Measurements from ENCODE around the gene METAP1D. TPM values are rescaled to one million over a fixed set of nuclear protein-coding genes. Genes with fewer than 3 reads are reported as not detected.

Gene METAP1D
- total RNA-seq, 1 experiment from 2014 or later, result 4.7 TPM

DNA sequence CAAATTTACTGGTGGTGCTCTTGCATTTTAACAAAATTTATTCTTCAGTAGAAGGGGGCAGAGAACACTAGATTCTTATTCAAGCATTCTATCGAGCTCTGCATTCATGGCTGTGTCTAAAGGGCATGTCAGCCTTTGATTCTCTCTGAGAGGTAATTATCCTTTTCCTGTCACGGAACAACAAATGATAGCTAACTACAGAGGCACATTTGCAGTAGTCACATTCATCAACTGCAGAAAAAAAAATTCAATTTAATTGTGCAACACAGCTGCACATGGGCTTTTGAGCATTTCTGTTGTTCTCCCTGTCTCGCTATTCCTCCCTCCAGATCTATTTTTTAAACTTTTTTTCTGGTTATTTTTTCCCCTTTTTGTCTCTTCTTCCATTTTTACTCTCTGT is 72.5 kb downstream of the METAP1D start:
- ChIA-PET POLR2A (no interaction called here), CTCF (interaction anchor here (1.0 to 1.6 kb wide), 3 partner anchors 13 to 30 kb away, joined by 3 to 5 read pairs (median 4); partner anchors contain the start of genes DLX1 and DLX2)
- Mint-ChIP-seq H3K9me3 (peaks cover 3% of the 10 kb centered on the region; the same call in 1 of the 2 replicates), H3K4me1 (peaks cover 3% of the 10 kb centered on the region; the same call in 1 of the 2 replicates), H3K27me3 (ENCODE audit: low read depth) (peaks cover 12% of the 10 kb centered on the region), H3K36me3 (no peaks in the 10 kb centered on the region), H3K4me3 (no peak overlapping the region), H3K27ac (no peak overlapping the region)
- DNase-seq (ENCODE audit: low spot score), result no peak
- TF ChIP-seq ZNF396 (CRISPR knock-in tag; IDR thresholded peaks at IDR 0.05; ENCODE audit: borderline replicate concordance) (no peak), KAT7 (CRISPR knock-in tag; IDR thresholded peaks at IDR 0.05; ENCODE audit: borderline replicate concordance) (no peak), ZNF423 (CRISPR knock-in tag; IDR thresholded peaks at IDR 0.05) (no peak)
- TF ChIP-seq, protein P1, sequence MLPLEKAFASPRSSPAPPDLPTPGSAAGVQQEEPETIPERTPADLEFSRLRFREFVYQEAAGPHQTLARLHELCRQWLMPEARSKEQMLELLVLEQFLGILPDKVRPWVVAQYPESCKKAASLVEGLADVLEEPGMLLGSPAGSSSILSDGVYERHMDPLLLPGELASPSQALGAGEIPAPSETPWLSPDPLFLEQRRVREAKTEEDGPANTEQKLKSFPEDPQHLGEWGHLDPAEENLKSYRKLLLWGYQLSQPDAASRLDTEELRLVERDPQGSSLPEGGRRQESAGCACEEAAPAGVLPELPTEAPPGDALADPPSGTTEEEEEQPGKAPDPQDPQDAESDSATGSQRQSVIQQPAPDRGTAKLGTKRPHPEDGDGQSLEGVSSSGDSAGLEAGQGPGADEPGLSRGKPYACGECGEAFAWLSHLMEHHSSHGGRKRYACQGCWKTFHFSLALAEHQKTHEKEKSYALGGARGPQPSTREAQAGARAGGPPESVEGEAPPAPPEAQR (CRISPR knock-in tag; IDR thresholded peaks at IDR 0.05), result no peak
- ATAC-seq, result no peak

DNA sequence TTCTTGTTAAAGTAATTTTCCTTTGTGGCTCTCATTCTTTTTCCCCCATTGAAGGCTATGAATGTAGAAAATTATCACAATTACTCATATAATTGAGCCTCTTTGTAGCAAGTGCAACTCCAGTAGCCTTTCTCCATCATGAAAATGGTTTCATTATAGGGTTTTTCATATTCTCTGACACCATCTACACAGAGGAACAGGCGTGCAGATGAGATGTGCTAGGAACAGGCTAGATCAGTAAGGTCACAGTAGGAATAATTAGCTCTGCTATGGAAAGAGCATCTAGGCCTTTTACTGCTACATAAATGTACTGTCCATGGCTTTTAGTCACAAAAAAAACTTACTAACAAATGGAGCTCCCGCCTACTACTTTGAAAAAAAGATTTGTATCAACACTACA is 73.0 kb downstream of the METAP1D start:
- H3K27me3 Mint-ChIP-seq (ENCODE audit: low read depth), result peaks cover 16% of the 10 kb centered on the region

DNA sequence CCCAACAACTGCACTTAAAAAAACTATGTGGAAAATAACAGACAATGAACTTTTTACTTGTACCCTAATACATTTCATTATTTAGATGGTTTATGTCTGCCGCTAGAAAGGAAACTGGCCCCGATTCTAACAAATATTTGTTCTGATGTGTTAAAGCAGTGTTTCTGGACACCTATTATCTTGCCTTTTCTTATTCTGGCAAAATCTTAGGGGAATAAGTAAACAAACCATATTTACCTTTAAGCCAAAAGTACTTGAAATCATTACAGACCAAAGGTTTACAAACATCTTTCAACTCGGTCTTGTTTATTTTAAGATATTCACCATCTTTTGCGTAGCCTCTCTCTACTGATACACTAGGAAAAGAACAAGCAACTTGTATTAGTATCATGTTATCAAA is 73.8 kb downstream of the METAP1D start:
- Mint-ChIP-seq H3K4me3 (no peak overlapping the region), H3K36me3 (no peaks in the 10 kb centered on the region), H3K4me1 (peaks cover 3% of the 10 kb centered on the region; the same call in 1 of the 2 replicates), H3K9me3 (peaks cover 3% of the 10 kb centered on the region; the same call in 1 of the 2 replicates), H3K27ac (no peak overlapping the region), H3K27me3 (ENCODE audit: low read depth) (peaks cover 24% of the 10 kb centered on the region)
- DNase-seq (ENCODE audit: low spot score) (no peak), ATAC-seq (no peak)
- TF ChIP-seq ZMAT4 (CRISPR knock-in tag; IDR thresholded peaks at IDR 0.05), result no peak
- TF ChIP-seq, protein P2, sequence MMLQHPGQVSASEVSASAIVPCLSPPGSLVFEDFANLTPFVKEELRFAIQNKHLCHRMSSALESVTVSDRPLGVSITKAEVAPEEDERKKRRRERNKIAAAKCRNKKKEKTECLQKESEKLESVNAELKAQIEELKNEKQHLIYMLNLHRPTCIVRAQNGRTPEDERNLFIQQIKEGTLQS (CRISPR knock-in tag; conservative IDR thresholded peaks at IDR 0.05), result no peak
- TF ChIP-seq ATF2 (CRISPR knock-in tag; IDR thresholded peaks at IDR 0.05; ENCODE audit: borderline replicate concordance, low read depth), result no peak
- no peak for TF ChIP-seq ZNF219 (CRISPR knock-in tag; IDR thresholded peaks at IDR 0.05; ENCODE audit: borderline replicate concordance)
- ChIA-PET CTCF (interaction anchor here (1.5 to 1.6 kb wide), 2 partner anchors 12 to 29 kb away, joined by 4 to 5 read pairs; partner anchors contain the start of genes DLX1 and DLX2), POLR2A (no interaction called here)

More for the DNA sequence above, 73.0 kb downstream of the METAP1D start:
- Mint-ChIP-seq H3K36me3 (no peaks in the 10 kb centered on the region), H3K4me3 (no peak overlapping the region), H3K4me1 (peaks cover 3% of the 10 kb centered on the region; the same call in 1 of the 2 replicates), H3K27ac (no peak overlapping the region), H3K9me3 (peaks cover 3% of the 10 kb centered on the region; the same call in 1 of the 2 replicates)
- CTCF ChIA-PET, result interaction anchor here (1.0 to 1.6 kb wide), 3 partner anchors 13 to 30 kb away, joined by 3 to 5 read pairs (median 4); partner anchors contain the start of genes DLX1 and DLX2
- no peak for DNase-seq (ENCODE audit: low spot score)
- ATAC-seq, result no peak
- POLR2A ChIA-PET, result no interaction called here
- TF ChIP-seq HMGA2 (CRISPR knock-in tag; IDR thresholded peaks at IDR 0.05) (no peak), ZNF138 (CRISPR knock-in tag; conservative IDR thresholded peaks at IDR 0.05) (no peak)

- POLR2A ChIA-PET, result no interaction called here
- Mint-ChIP-seq H3K27me3 (ENCODE audit: low read depth) (peaks cover 31% of the 10 kb centered on the region), H3K4me1 (peaks cover 3% of the 10 kb centered on the region; the same call in 1 of the 2 replicates), H3K27ac (no peak overlapping the region), H3K36me3 (no peaks in the 10 kb centered on the region), H3K4me3 (no peak overlapping the region), H3K9me3 (no peaks in the 10 kb centered on the region)
- DNase-seq (ENCODE audit: low spot score) (no peak), ATAC-seq (no peak)
- CTCF ChIA-PET, result no interaction called here
- TF ChIP-seq, protein P3, sequence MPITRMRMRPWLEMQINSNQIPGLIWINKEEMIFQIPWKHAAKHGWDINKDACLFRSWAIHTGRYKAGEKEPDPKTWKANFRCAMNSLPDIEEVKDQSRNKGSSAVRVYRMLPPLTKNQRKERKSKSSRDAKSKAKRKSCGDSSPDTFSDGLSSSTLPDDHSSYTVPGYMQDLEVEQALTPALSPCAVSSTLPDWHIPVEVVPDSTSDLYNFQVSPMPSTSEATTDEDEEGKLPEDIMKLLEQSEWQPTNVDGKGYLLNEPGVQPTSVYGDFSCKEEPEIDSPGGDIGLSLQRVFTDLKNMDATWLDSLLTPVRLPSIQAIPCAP (CRISPR knock-in tag; IDR thresholded peaks at IDR 0.05), result no peak
- TF ChIP-seq FOXP1 (CRISPR knock-in tag; IDR thresholded peaks at IDR 0.05; ENCODE audit: borderline replicate concordance), result no peak
- TF ChIP-seq, protein P4, sequence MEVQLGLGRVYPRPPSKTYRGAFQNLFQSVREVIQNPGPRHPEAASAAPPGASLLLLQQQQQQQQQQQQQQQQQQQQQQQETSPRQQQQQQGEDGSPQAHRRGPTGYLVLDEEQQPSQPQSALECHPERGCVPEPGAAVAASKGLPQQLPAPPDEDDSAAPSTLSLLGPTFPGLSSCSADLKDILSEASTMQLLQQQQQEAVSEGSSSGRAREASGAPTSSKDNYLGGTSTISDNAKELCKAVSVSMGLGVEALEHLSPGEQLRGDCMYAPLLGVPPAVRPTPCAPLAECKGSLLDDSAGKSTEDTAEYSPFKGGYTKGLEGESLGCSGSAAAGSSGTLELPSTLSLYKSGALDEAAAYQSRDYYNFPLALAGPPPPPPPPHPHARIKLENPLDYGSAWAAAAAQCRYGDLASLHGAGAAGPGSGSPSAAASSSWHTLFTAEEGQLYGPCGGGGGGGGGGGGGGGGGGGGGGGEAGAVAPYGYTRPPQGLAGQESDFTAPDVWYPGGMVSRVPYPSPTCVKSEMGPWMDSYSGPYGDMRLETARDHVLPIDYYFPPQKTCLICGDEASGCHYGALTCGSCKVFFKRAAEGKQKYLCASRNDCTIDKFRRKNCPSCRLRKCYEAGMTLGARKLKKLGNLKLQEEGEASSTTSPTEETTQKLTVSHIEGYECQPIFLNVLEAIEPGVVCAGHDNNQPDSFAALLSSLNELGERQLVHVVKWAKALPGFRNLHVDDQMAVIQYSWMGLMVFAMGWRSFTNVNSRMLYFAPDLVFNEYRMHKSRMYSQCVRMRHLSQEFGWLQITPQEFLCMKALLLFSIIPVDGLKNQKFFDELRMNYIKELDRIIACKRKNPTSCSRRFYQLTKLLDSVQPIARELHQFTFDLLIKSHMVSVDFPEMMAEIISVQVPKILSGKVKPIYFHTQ (CRISPR knock-in tag; IDR thresholded peaks at IDR 0.05), result no peak
- TF ChIP-seq, protein P5, sequence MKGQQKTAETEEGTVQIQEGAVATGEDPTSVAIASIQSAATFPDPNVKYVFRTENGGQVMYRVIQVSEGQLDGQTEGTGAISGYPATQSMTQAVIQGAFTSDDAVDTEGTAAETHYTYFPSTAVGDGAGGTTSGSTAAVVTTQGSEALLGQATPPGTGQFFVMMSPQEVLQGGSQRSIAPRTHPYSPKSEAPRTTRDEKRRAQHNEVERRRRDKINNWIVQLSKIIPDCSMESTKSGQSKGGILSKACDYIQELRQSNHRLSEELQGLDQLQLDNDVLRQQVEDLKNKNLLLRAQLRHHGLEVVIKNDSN (CRISPR knock-in tag; IDR thresholded peaks at IDR 0.05), result no peak
- no peak for TF ChIP-seq ZNF281 (CRISPR knock-in tag; IDR thresholded peaks at IDR 0.05)
- TF ChIP-seq NFYB (CRISPR knock-in tag; conservative IDR thresholded peaks at IDR 0.05; ENCODE audit: low read depth), result no peak
- TF ChIP-seq ZNF263 (CRISPR knock-in tag; IDR thresholded peaks at IDR 0.05; ENCODE audit: low read depth), result no peak
- no peak for TF ChIP-seq EMX1 (CRISPR knock-in tag; IDR thresholded peaks at IDR 0.05)
Observed at GRCh38 chr2:172074254-172074653, 74.5 kb downstream of the METAP1D start.

Data from WTC11 (cell line).